Measurements from ENCODE around the gene SPINK6.

Gene SPINK6

GRCh38 chr5:148186248-148187003 lies 16.4 kb upstream of the SPINK6 start:
- Histone ChIP-seq H3K4me1 (ENCODE audit: control insufficient read depth, insufficient read depth, low read length, unreplicated experiment) (peaks cover 9% of the 10 kb centered on the region), H3K79me2 (ENCODE audit: control insufficient read depth, insufficient read depth, low read length, unreplicated experiment) (no peaks in the 10 kb centered on the region), H3K27ac (ENCODE audit: low read depth, low read length) (peak overlapping the region; percentile 49), H2AFZ (ENCODE audit: low read length, unreplicated experiment) (no peak overlapping the region), H3K36me3 (ENCODE audit: insufficient read depth, low read length) (no peaks in the 10 kb centered on the region), H3K27me3 (ENCODE audit: insufficient read depth, low read length) (no peaks in the 10 kb centered on the region), H3K4me3 (ENCODE audit: low read depth, low read length) (no peak overlapping the region)

- no peak overlapping the region for H3K4me3 ChIP-seq (ENCODE audit: low read depth, low read length)
- H3K79me2 ChIP-seq (ENCODE audit: control insufficient read depth, insufficient read depth, low read length, unreplicated experiment), result no peaks in the 10 kb centered on the region
- H3K4me1 ChIP-seq (ENCODE audit: control insufficient read depth, insufficient read depth, low read length, unreplicated experiment), result peaks cover 5% of the 10 kb centered on the region
- no peak overlapping the region for H2AFZ ChIP-seq (ENCODE audit: low read length, unreplicated experiment)
- H3K27me3 ChIP-seq (ENCODE audit: insufficient read depth, low read length), result no peaks in the 10 kb centered on the region
- no peaks in the 10 kb centered on the region for H3K36me3 ChIP-seq (ENCODE audit: insufficient read depth, low read length)
- H3K27ac ChIP-seq (ENCODE audit: low read depth, low read length), result no peak overlapping the region
Measured at GRCh38 chr5:148191010-148191409, 11.8 kb upstream of the SPINK6 start.

GRCh38 chr5:148193202-148193601 lies 9.6 kb upstream of the SPINK6 start:
- Histone ChIP-seq H3K27ac (ENCODE audit: low read depth, low read length) (no peak overlapping the region), H3K4me3 (ENCODE audit: low read depth, low read length) (no peak overlapping the region), H3K79me2 (ENCODE audit: control insufficient read depth, insufficient read depth, low read length, unreplicated experiment) (no peaks in the 10 kb centered on the region), H3K27me3 (ENCODE audit: insufficient read depth, low read length) (no peaks in the 10 kb centered on the region), H2AFZ (ENCODE audit: low read length, unreplicated experiment) (no peak overlapping the region), H3K4me1 (ENCODE audit: control insufficient read depth, insufficient read depth, low read length, unreplicated experiment) (no peaks in the 10 kb centered on the region), H3K36me3 (ENCODE audit: insufficient read depth, low read length) (no peaks in the 10 kb centered on the region)

- no peaks in the 10 kb centered on the region for H3K79me2 ChIP-seq (ENCODE audit: control insufficient read depth, insufficient read depth, low read length, unreplicated experiment)
- H3K27ac ChIP-seq (ENCODE audit: low read depth, low read length), result no peak overlapping the region
- no peak overlapping the region for H3K4me3 ChIP-seq (ENCODE audit: low read depth, low read length)
- no peaks in the 10 kb centered on the region for H3K36me3 ChIP-seq (ENCODE audit: insufficient read depth, low read length)
- 0 out of 2 replicates have a peak, but pooled peaks cover 2% of the 10 kb centered on the region for H3K27me3 ChIP-seq (ENCODE audit: insufficient read depth, low read length)
- H2AFZ ChIP-seq (ENCODE audit: low read length, unreplicated experiment), result no peak overlapping the region
- H3K4me1 ChIP-seq (ENCODE audit: control insufficient read depth, insufficient read depth, low read length, unreplicated experiment), result no peaks in the 10 kb centered on the region
Measured at GRCh38 chr5:148201151-148201550, 1.7 kb upstream of the SPINK6 start.

- no peak overlapping the region for H3K4me3 ChIP-seq (ENCODE audit: low read depth, low read length)
- H3K27ac ChIP-seq (ENCODE audit: low read depth, low read length), result no peak overlapping the region
- no peaks in the 10 kb centered on the region for H3K36me3 ChIP-seq (ENCODE audit: insufficient read depth, low read length)
- H3K27me3 ChIP-seq (ENCODE audit: insufficient read depth, low read length), result no peaks in the 10 kb centered on the region
- H3K79me2 ChIP-seq (ENCODE audit: control insufficient read depth, insufficient read depth, low read length, unreplicated experiment), result no peaks in the 10 kb centered on the region
- H2AFZ ChIP-seq (ENCODE audit: low read length, unreplicated experiment), result no peak overlapping the region
- H3K4me1 ChIP-seq (ENCODE audit: control insufficient read depth, insufficient read depth, low read length, unreplicated experiment), result no peaks in the 10 kb centered on the region
Measured at GRCh38 chr5:148205044-148205806, 2.4 kb downstream of the SPINK6 start.

GRCh38 chr5:148205865-148206264 lies 3.0 kb downstream of the SPINK6 start:
- Histone ChIP-seq H3K79me2 (ENCODE audit: control insufficient read depth, insufficient read depth, low read length, unreplicated experiment) (no peaks in the 10 kb centered on the region), H3K4me1 (ENCODE audit: control insufficient read depth, insufficient read depth, low read length, unreplicated experiment) (no peaks in the 10 kb centered on the region), H3K27me3 (ENCODE audit: insufficient read depth, low read length) (no peaks in the 10 kb centered on the region), H2AFZ (ENCODE audit: low read length, unreplicated experiment) (no peak overlapping the region), H3K36me3 (ENCODE audit: insufficient read depth, low read length) (no peaks in the 10 kb centered on the region), H3K27ac (ENCODE audit: low read depth, low read length) (no peak overlapping the region), H3K4me3 (ENCODE audit: low read depth, low read length) (no peak overlapping the region)

GRCh38 chr5:148206620-148207019 lies 3.8 kb downstream of the SPINK6 start:
- Histone ChIP-seq H3K36me3 (ENCODE audit: insufficient read depth, low read length) (no peaks in the 10 kb centered on the region), H3K4me1 (ENCODE audit: control insufficient read depth, insufficient read depth, low read length, unreplicated experiment) (no peaks in the 10 kb centered on the region), H3K27me3 (ENCODE audit: insufficient read depth, low read length) (no peaks in the 10 kb centered on the region), H3K79me2 (ENCODE audit: control insufficient read depth, insufficient read depth, low read length, unreplicated experiment) (no peaks in the 10 kb centered on the region), H3K4me3 (ENCODE audit: low read depth, low read length) (no peak overlapping the region), H2AFZ (ENCODE audit: low read length, unreplicated experiment) (no peak overlapping the region), H3K27ac (ENCODE audit: low read depth, low read length) (no peak overlapping the region)

- no peaks in the 10 kb centered on the region for H3K79me2 ChIP-seq (ENCODE audit: control insufficient read depth, insufficient read depth, low read length, unreplicated experiment)
- H3K27me3 ChIP-seq (ENCODE audit: insufficient read depth, low read length), result no peaks in the 10 kb centered on the region
- no peaks in the 10 kb centered on the region for H3K4me1 ChIP-seq (ENCODE audit: control insufficient read depth, insufficient read depth, low read length, unreplicated experiment)
- H2AFZ ChIP-seq (ENCODE audit: low read length, unreplicated experiment), result no peak overlapping the region
- no peak overlapping the region for H3K4me3 ChIP-seq (ENCODE audit: low read depth, low read length)
- no peak overlapping the region for H3K27ac ChIP-seq (ENCODE audit: low read depth, low read length)
- no peaks in the 10 kb centered on the region for H3K36me3 ChIP-seq (ENCODE audit: insufficient read depth, low read length)
Measured at GRCh38 chr5:148208226-148208625, 5.4 kb downstream of the SPINK6 start.

- H3K79me2 ChIP-seq (ENCODE audit: control insufficient read depth, insufficient read depth, low read length, unreplicated experiment), result no peaks in the 10 kb centered on the region
- H3K36me3 ChIP-seq (ENCODE audit: insufficient read depth, low read length), result no peaks in the 10 kb centered on the region
- no peaks in the 10 kb centered on the region for H3K27me3 ChIP-seq (ENCODE audit: insufficient read depth, low read length)
- no peak overlapping the region for H3K27ac ChIP-seq (ENCODE audit: low read depth, low read length)
- no peak overlapping the region for H2AFZ ChIP-seq (ENCODE audit: low read length, unreplicated experiment)
- H3K4me1 ChIP-seq (ENCODE audit: control insufficient read depth, insufficient read depth, low read length, unreplicated experiment), result no peaks in the 10 kb centered on the region
- H3K4me3 ChIP-seq (ENCODE audit: low read depth, low read length), result no peak overlapping the region
Measured at GRCh38 chr5:148209151-148209770, 6.4 kb downstream of the SPINK6 start.

- Histone ChIP-seq H3K4me1 (ENCODE audit: control insufficient read depth, insufficient read depth, low read length, unreplicated experiment) (no peaks in the 10 kb centered on the region), H3K27me3 (ENCODE audit: insufficient read depth, low read length) (no peaks in the 10 kb centered on the region), H3K27ac (ENCODE audit: low read depth, low read length) (no peak overlapping the region), H3K4me3 (ENCODE audit: low read depth, low read length) (no peak overlapping the region), H3K36me3 (ENCODE audit: insufficient read depth, low read length) (no peaks in the 10 kb centered on the region), H2AFZ (ENCODE audit: low read length, unreplicated experiment) (no peak overlapping the region), H3K79me2 (ENCODE audit: control insufficient read depth, insufficient read depth, low read length, unreplicated experiment) (no peaks in the 10 kb centered on the region)
Measured at GRCh38 chr5:148214665-148215185, 11.9 kb downstream of the SPINK6 start.
